COLO829 (cell line): ENCODE results near the gene CDC42BPA.

Experiments
- DNase-seq: peaks from one replicate; pipeline ENCODE4 v3.0.0; 2012; ENCODE audit warnings: low spot score

The CDC42BPA gene

DNA sequence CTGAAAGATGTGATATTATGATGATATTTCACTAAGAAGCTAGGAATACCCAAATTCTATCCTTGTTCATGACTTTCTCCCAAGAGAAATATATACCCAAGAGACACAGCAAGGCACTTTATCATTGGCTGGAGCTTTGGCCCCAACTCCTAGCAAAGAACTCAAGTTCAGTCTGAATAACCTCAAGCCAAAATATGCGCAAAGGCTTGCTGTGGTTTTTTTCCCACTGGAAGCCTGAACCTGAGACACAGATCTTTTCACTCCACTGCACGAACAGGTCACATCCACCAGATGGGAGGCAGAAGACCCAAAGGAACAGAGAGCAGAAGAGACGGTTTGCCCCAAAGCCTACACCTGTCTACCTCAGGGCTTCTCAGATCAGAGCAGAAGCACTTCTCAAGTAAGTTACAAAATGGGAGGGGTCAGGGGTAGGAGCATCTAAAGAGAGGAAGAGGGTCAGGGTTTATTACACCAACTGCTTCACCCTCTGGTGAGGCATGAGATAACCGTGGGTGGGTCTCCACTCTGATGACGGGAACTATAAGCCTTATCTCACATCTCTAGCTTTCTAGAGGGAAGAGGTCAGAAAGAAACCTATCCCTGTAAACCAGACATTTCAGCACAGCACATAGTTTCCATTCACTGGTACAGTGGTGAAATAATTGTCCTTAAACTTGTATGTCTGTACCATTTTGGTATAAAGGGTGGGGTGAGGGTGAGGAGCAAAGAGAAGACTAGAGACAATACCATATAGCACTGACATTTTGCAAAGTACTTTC lies 17.1 kb upstream of the CDC42BPA start:
- no peak for DNase-seq

DNA sequence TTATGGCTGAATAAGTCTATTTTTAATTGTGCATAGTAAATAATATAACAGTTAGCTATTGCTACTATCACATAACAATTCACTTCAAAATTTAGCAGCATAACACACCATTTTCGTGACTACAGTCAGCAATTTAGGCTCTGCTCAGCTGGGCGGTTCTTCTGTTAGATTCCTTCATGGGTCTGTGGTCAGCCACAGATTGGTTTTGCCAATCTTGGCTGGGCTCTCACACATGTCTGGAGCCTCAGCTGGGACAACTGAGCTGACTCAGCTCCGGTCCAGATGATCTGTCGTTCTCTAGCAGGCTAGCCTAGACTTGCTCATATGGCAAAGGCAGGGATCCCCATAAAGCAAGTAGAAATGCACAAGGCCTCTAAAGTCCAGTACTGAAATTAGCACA lies 15.1 kb upstream of the CDC42BPA start:
- DNase-seq: no peak

DNA sequence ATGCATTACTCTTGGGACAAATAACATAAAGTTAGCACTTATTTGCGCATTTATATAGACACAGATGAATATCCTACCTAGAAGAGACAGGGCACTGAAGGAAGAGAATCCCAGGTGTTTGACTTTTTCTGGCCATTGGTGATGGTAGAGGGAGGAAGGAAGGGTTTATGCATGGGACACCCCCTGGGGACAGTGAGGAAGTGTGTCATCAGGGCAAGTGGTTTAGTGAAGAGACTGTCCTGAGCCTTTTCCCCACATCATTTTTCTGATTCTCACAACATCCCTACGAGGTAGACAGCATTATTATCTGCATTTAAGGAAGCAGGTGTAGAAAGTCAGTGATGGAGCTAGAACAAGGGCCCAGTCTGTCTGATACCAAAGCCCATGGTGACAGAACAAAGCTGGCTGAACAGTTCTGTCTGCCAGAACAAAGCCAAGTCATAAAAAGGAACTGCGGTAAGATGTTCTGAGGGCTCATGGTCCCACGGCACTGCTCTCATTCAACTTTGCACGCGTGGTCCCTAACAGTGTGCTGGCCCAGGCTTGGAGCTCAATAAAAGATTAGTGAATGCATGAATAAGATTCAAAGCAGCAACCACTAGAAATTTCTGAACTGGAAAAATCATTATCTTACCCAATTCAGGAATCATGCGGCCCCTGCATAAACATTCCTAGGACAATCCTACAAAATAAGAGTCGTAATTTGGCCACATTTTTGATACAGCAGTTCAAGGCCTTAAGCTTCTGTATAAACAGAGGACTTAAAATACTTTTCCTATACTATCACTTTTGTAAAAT lies 12.2 kb upstream of the CDC42BPA start:
- no peak for DNase-seq

DNA sequence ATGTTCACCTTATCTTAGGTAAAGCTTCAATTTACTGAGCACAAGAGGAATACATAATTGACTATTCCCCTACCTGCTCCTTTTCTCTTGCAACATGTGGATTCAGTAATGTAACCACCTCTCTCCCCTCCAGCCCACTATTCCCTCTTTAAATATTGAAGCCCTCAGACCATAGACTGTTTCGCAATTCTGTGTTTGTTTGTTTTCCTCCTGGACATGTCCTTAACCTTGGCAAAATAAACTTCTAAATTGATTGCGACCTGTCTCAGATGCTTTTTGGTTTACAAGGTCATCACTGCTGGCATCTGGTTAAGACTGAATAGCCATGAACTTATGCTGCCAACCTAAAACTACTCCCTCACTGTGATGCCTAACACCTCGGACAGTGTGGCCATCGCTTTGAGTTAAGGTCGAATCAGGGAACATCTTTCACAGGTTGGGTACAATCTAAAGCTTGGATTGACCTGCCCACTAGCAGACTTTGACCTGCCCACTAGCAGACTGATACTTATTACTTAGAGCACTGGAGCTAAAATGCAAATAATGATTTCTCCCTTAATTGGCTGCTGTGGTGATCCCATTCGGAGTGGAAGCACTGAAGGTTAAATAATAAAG lies 10.2 kb upstream of the CDC42BPA start:
- no peak for DNase-seq

DNA sequence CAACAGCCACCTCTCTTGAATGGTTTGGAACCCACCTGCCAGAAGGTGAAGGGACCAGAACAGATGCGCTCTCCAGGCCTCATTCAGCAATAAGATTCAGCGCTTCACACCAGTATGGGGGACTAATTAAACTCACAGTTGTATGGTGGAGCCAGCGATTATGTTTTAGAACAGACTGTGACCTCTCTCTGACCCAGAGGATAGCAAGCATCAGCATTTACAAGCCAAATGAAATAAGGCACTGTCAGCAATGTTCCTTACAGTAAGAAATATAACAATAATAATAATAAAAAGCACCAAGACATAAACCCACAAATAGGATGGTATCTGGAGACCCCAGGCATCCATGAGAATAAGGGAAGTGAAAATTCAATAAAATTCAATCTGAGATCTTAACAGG lies 6.9 kb upstream of the CDC42BPA start:
- DNase-seq: no peak

DNA sequence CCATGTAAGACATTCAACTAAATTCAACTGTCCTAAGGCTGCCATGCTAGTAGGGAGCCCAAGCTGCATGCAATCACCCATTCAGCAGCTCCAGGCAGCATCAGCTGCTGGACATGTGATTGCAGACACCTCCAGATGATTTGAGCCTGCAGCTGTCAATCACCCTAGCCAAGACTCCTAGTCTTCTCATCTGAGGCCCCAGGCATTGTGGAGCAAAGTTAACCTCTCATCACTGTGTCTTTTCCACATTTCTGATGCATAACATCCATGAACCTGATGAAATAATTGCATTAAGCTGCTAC lies 5.6 kb upstream of the CDC42BPA start:
- no peak for DNase-seq

DNA sequence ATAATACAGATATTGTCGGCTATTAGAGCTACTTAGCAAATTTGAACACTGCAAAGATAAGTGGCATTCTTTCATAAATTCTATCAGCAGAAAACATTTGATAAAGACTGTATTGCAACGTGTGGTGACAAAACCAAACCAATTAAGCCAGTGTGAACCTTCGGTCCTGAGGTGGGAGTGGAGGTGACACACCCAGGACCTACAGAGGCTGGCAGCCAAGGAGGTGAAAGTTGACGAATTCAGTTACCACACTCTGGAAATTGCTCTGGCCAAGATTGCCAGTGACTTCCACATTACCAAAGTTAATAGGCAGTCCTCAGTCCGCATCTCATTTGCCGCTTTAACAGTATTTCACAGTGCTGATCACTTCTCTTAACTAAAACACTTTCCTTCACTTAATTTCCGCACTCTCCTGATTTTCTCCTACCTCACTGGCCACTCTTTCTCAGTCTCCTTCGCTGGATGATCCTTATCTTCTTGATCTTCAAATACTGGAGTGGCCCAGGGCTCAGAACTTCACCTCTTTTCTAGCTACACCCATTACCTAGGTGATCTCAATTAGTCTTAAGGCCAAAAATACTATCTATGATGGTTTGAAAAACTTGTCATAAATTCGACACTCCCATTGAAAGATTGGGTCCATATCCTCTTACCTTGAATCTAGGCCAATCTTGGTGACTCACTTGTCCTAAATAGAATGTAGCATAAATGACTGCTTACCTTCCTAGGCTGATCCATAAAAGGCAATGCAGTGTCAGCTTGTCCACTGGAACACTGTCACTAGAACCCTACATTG lies 5.1 kb upstream of the CDC42BPA start:
- no peak for DNase-seq

DNA sequence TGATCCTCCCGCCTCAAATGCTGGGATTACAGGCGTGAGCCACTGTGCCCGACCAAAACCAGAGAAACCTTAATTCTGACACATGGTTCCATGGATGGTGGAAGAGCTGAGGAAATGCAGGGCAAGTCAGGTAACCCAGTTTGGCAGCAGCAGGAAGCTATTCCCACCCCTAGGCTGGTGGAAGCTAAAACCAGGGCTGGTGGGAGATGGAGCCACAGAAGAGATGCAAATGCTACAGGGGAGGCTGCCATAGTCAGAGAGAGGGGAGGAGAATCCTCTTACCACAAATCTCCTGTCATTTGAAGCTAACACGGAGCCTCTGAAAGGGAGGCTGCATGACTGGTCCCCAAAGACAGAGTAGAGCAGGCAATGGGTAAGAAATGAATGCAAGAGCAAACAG lies 4.1 kb upstream of the CDC42BPA start:
- DNase-seq: no peak

DNA sequence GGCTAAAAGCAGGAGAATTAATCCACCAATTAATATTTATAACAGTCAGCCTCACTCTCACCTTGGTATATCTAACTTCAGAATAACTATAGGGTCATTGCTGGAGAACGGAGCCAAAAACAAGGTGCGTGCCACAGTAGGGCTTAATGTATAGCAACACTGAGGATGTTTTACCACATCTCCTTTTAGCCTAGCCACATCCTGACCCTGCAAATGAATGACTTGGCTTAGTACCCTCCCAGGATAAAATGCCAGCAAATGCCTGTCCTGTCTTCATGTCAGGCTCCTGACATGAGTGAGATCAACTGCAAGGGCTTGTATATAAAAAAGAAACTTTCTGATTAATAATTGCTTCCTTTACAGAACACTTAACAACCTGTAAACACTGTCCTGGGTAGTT lies 2.7 kb upstream of the CDC42BPA start:
- DNase-seq: no peak

DNA sequence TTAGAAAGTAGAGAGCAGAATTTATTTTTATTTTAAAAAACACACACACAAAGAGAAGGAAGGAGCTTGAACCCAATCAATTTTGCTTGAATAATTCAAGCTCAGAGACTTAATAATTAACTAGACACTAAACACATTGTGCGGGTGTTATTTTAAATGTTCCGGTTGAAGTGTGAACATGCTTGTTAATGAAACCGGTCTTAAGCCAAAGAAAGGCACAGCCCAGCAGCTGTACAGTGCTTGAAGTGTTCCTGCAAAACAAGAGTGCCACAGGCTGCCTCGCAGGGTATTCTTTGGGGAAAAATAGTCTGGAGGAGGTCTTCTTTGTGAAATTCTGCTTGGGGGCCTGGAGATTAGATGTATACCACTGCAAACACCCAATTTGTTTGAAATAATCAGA lies 2.2 kb upstream of the CDC42BPA start:
- no peak for DNase-seq

DNA sequence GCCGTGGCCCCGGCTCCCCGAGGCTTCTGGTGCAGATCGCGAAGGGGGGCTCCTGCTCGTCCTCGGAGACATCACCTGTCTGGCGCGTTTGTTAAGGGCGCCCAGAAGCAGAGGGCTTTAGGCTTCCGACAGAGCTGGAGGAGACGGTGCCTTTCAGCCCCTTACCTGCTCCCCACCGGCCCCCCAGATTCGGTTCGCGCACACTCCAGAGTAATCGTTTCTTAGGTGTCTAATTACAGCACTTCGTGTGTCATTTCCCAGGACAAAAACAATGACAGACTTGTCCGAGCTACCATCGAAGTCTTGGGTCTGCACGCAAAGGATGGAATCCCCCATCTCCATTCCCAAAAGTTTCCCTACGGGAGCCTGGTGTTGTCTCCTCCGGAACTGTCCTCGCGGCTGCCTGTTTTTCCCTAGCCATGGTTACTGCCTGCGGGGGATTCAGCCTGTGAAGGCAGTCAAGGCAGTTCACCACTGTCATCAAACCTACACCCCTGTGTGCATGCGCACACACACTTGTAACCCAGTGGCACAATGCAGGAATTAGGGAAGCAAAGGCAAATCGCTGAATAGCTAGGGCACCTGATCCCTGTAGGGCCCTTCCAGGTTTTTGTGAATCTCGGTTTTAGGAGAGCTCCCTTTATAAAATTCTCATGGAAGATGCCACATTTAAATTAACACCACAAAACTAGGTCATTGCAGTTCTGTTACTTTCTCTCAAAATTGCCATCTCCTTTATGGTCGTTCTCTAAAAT lies 738 bp upstream of the CDC42BPA start:
- DNase-seq: no peak

DNA sequence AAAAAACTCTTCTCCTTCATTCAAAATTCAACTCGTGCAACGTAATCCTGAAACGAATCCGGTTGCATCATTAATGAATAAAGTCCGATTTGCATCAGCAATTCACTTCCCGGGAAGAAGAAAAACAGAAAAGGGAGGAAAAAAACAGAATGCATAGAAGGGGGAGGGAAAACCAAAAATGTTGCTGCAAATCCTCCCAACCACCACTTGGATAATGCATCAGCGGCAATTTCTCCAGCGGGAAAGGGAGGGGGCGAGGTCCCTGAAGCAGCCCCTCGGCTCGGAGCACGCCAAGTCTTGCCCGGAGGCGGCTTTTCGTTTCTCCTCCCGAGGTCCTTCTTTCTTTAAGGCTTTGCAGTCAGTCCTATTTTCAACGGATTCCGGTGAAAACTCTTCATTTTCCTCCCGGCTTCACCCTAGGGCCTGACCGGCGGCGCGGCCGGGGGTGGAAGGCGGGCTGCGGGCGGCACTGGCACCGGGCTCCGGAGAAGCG lies 723 bp downstream of the CDC42BPA start:
- peak; percentile 73 for DNase-seq

DNA sequence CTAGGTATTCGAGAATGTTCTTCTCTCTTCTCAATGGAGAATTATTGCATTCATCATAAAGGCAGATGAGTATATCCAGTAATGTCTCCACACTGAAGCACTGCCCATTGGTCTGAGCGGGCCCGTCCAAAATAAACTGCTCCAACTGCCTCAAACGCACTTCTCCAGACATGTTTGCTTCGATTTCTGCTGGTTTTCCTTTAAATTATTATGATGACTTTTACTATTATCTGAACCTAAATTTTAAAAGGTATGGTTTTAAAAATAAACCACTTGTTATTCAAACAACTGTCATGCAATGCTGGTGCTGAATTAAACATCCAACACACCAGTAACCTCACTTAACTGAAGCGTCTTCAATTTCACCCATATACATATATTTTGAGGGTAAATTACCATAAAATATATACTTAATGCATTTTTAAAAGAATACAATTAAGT lies 1.3 kb downstream of the CDC42BPA start:
- peak; percentile 24 for DNase-seq

DNA sequence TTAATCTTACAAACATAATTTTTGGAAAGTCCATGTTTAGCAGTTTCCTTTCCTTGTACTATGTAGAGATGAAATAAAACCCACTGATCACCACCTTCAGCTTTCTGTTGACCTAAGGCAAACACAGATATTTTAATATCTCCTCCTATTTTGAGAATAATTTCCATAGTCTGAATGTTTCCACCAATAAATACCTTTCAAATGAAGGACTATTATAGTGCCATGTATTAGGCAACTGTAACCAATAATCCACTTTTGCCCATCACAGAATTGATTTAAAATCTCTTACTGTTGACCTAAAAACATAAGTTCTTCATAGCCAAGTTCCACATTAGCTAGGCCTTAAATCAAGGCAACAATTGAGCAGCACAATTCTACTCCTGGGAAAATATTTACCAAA lies 1.8 kb downstream of the CDC42BPA start:
- no peak for DNase-seq

DNA sequence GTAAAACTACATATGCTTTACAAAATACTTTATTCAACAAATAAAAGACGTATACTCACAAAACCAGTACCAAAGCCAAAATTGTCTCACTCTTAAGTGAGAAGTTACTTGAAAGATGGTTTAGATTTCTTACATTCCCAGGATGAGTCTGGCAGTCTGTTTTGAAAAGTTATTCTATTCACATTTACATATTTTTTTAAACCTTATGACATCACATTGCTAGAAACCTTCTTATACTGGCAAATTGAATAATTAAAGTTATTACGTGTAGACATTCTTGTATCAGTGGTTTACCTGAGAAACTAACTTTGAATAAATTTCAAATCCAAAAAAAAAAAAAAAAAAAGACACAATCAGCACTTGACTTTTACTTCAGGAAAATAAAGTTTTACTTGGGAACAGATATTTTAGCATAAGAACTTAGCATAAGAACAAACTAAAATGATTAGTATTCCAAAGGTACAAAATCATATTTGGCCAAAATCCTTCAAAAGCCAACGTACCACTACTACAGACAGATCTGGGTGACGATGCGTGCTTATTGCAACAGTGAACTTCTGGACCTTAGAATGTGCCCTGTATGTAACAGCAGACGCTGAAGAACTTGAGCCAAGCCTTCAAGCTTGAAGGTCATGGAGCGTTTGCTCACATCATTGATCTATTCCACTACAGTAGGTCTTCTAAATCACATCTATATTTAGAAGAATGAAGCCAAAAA lies 2.5 kb downstream of the CDC42BPA start:
- peak; percentile 56 for DNase-seq

DNA sequence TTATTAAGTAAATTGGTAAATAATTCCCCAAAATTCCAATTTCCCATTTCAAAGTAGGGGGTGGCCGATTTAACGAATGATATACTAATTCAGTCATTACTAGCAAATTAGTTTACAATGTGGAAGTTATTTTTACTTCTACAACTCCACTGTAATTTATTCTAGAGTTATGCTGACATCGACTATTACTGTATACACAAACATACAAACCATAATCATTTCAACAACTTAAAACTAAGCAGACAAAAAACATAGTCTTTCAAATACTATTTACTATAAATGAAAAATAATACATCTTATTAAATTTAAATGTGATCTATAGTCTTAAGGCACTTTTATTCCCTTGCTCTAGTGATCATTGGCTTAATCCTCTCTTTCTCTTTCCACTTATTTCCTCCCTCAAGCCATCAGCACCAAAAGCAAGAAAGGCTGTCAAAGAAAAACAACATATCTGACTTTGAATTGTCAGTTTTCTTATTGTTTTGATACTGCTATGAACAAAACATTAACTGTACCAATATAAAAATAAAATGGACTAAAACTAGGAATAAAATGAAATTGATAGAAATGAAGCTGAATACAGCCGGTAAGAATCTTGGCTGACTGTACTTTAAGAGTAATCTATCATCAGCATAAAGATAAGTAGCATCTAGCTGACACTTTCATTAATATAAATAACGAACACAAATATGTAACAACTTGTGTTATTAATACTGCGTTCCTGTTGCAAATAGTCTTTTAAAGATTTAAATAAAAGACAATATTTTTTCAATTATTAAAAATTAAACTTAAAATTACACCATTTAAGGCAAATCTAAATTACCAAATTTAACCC lies 4.1 kb downstream of the CDC42BPA start:
- no peak for DNase-seq

DNA sequence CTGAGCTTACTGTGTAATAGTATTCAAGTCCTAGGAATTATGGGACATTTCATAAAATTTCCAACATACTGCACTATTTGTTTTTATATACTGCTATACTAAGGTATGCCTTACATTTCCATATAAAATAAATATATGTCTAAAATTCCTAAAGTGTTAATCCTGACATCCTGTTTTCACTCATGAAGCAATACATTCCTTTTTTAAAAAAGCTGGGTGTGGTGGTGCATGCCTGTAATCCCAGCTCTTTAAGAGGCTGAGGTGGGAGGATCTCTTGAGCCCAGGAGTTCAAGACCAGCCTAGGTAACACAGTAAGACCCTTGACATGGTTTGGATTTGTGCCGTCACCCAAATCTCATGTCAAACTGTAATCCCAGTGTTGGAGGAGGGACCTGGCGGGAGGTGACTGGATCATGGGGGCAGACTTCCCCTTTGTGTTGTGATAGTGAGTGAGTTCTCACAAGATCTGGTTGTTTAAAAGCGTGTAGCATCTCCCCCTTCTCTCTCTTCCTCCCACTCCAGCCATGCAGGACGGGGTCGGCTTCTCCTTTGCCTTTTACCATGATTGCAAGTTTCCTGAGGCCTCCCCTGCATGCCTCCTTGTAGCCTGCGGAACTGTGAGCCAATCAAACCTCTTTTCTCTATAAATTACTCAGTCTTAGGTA lies 5.8 kb downstream of the CDC42BPA start:
- no peak for DNase-seq

DNA sequence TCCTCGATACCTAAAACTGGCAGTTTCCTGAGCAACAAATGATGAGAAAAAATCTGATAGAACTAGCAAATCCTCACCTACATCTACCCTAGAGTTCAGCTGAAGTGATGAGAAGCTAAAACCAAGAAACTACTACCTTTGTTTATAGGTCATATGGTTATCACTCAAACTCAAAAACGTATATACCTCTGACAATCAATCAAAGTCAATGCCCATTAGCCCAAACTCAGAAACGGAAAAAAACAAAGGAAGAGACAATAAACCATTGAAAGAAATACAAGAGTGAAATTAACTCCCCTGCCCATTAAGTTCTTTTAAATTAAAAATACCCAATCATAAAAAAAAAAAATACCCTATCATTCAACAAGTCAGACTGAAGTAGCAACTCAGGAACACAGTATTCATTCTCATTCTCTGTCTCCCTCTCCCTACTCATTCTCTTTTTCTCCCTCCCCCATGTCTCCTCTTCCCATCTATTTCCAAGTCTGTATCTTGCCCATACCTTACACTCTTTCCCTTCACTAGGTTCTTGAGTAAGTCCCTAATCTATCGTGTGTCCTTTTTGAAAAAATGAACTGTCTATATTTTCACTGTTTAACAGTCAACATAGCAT lies 6.8 kb downstream of the CDC42BPA start:
- no peak for DNase-seq
